D721Med (cell line): ENCODE measurements around the gene MYO1G.

Source experiments
- DNase-seq: peaks from one replicate; pipeline ENCODE4 v3.0.0; 2011; ENCODE audit warnings: low spot score; ENCODE audit not compliant: insufficient read length
- FAIRE-seq: peaks from 2 replicates; lab custom pipeline; 2011; peaks lifted over from hg19 to GRCh38; lab: Jason Lieb, UNC
- CTCF ChIP-seq: IDR thresholded peaks from 2 replicates; pipeline ENCODE4 v1.5.1; 2012; ENCODE audit warnings: mild to moderate bottlenecking, control low read depth; ENCODE audit not compliant: insufficient read depth; ENCODE audit errors: missing control alignments

MYO1G gene

GRCh38 chr7:44958645-44959344, 20.0 kb downstream of the MYO1G start:
- no peak for FAIRE-seq
- no peak for DNase-seq
- TF ChIP-seq CTCF: no peak

- FAIRE-seq (no peak), DNase-seq (no peak)
- TF ChIP-seq CTCF: no peak
Observed at GRCh38 chr7:44956157-44956766, 22.6 kb downstream of the MYO1G start.

- FAIRE-seq: no peak
Observed at GRCh38 chr7:44955733-44956132, 23.1 kb downstream of the MYO1G start.

GRCh38 chr7:44953156-44953555, 25.7 kb downstream of the MYO1G start:
- TF ChIP-seq CTCF: no peak
- no peak for DNase-seq
- no peak for FAIRE-seq

More at GRCh38 chr7:44955733-44956132, 23.1 kb downstream of the MYO1G start:
- DNase-seq: no peak
- TF ChIP-seq CTCF: no peak

- FAIRE-seq (no peak), DNase-seq (no peak)
- no peak for TF ChIP-seq CTCF
Observed at GRCh38 chr7:44949303-44949702, 29.5 kb downstream of the MYO1G start.

GRCh38 chr7:44945479-44945878, 33.3 kb downstream of the MYO1G start:
- FAIRE-seq (no peak), DNase-seq (no peak)
- no peak for TF ChIP-seq CTCF

- FAIRE-seq (no peak), DNase-seq (no peak)
Observed at GRCh38 chr7:44944821-44945220, 34.0 kb downstream of the MYO1G start.

More at GRCh38 chr7:44944821-44945220, 34.0 kb downstream of the MYO1G start:
- TF ChIP-seq CTCF: no peak
